Gastrocnemius medialis (tissue), 4 donors: Measurements from ENCODE around the gene TNFRSF6B. TPM values are rescaled to one million over a fixed set of nuclear protein-coding genes. Genes with fewer than 3 reads are reported as not detected.

Source experiments
- ATAC-seq, 2 donors: fragments of 150-250 bp; one replicate each; pipeline ENCODE4 v1.9.1; 2016
- DNase-seq, 2 donors: peaks; one replicate each; pipeline ENCODE4 v3.0.0-alpha.2; 2019
- H3K27ac ChIP-seq, 4 donors: fragments of 200-600 bp; sonication (generic); 1 replicate in 1 of 4; 2 replicates in 3 of 4; pipeline ENCODE4 v1.5.1; 2016 to 2018; ENCODE audit warnings: mild to moderate bottlenecking in 2 of 4, moderate library complexity in 1 of 4
- H3K27me3 ChIP-seq, 3 donors: fragments of 200-600 bp; sonication (generic) in 2 of 3; 1 replicate in 1 of 3; 2 replicates in 2 of 3; pipeline versions ENCODE4 v1.5.1 to v1.6.0; 2016 to 2019; ENCODE audit warnings: mild to moderate bottlenecking in 1 of 3, moderate library complexity in 1 of 3
- H3K36me3 ChIP-seq, 2 donors: fragments of 200-600 bp; sonication (generic) in 1 of 2; one replicate each; pipeline ENCODE4 v1.5.1; 2017 to 2018
- H3K4me1 ChIP-seq, 2 donors: fragments of 200-600 bp; sonication (generic) in 1 of 2; one replicate each; pipeline ENCODE4 v1.5.1; 2016 to 2017; ENCODE audit warnings: mild to moderate bottlenecking in 2 of 2
- H3K4me3 ChIP-seq, 4 donors: fragments of 200-600 bp; sonication (generic) in 3 of 4; 1 replicate in 1 of 4; 2 replicates in 3 of 4; pipeline ENCODE4 v1.5.1; 2016 to 2019; ENCODE audit warnings: mild to moderate bottlenecking in 2 of 4
- H3K9me3 ChIP-seq, 3 donors: fragments of 200-600 bp; sonication (generic) in 2 of 3; 1 replicate in 1 of 3; 2 replicates in 2 of 3; pipeline ENCODE4 v1.5.1; 2016 to 2019
- CTCF ChIP-seq, 5 experiments: fragments of 450-650 bp in 3 of 5; fragments of 200-600 bp in 2 of 5; sonication (generic) in 2 of 5; IDR thresholded peaks in 4 of 5; conservative IDR thresholded peaks in 1 of 5; 1 replicate in 4 of 5; 2 replicates in 1 of 5; pipeline ENCODE4 v1.5.1; 2016 to 2019; ENCODE audit warnings: antibody characterized with exemption in 5 of 5, mild to moderate bottlenecking in 3 of 5, moderate library complexity in 3 of 5
- POLR2A ChIP-seq, 2 donors: fragments of 450-650 bp; IDR thresholded peaks; one replicate each; pipeline ENCODE4 v1.6.1; 2017; ENCODE audit warnings: antibody characterized with exemption in 2 of 2, mild to moderate bottlenecking in 2 of 2, moderate library complexity in 2 of 2
- in situ Hi-C, 4 donors: fragments of 200-750 bp; cut with MboI; loops; one replicate each; pipeline versions ENCODE4 v1.15.0 to v1.8.0; 2017; ENCODE audit warnings: low sequenced_read_pairs in 4 of 4
- intact Hi-C: fragments of 100-400 bp; cut with DNase I; formaldehyde crosslinking; loops from one replicate; pipeline ENCODE4 v1.15.1; 2023; ENCODE audit warnings: low total_unique reads
- total RNA-seq, 4 donors: library from RNA; depleted of rRNA; stranded (reverse); fragments of >200 nt; gene quantifications; one replicate each; pipeline versions ENCODE4 v1.1.0 to v1.2.3, GENCODE V29; 2016

Gene TNFRSF6B
- total RNA-seq, 4 donors from 2014 or later, result 1.2 to 4.8 (median 3.1) TPM

DNA sequence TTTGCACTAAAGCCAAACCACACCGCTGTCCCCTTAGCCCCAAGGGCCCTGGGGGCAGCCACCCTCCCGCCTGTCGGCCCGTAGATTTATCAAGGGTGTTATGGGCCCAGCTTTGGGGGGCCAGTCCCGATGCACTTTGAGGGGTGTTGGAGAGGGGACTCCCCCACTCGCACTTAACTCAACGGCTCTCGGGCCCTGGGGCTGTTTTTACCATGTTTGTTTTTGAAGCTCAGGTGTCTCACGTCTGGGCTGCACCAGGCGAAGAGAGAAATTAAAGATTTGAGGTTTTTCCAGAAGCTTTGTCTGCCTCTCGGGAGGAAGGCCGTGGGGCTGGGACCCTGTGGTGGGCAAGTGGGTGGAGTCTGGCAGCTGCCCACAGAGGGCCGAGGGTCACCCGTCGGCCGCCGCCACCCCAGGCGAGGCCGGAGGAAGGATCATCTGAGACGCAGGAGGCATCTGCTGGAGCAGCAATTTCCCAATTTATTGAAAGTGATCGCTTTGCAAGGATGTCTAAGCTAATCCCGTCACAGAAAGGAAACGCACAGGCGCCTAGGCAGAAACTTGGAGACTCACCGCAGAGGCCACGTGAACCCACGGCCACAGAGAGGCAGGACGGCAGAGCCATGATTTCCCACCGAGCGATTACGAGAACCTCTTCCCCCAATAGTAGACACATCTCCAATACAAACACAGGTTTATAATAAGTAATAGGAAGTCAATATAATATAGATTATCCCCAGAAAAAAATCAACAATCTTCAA lies 46.9 kb downstream of the TNFRSF6B start:
- in situ Hi-C loops, result no loop called here
- peak overlapping the region in 2 of 4 donors; percentile 18 to 94 for H3K27ac ChIP-seq
- DNase-seq, result no peak

DNA sequence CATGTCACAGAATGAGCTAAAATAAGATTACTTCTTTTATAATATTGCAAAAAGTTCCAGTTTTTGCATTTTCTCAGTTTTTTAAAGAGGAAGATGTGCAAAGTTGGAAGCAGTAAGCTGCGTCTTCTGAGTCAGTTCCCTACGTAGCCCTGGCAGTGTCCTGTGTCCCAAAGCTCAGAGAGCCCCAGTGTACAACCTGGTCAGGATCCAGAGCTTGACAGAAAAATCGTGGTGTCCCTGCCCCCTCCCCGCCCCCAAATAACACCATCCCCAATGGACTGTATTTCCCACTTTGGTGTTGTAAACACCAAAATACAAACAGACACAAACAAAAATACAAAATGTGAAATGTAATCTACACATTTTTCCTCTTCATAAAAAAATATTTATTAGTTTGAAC lies 47.7 kb downstream of the TNFRSF6B start:
- intact Hi-C loops, result no loop called here
- H3K9me3 ChIP-seq, result no peaks in the 10 kb centered on the region
- no peak overlapping the region for H3K4me3 ChIP-seq
- H3K36me3 ChIP-seq, result peaks cover 0 to 9% of the 10 kb centered on the region in 2 donors
- no peak for DNase-seq
- in situ Hi-C loops, result no loop called here
- no peak overlapping the region for H3K27ac ChIP-seq
- no peak for ATAC-seq
- TF ChIP-seq CTCF (IDR thresholded peaks at IDR 0.05 in 4 of 5, conservative IDR thresholded peaks at IDR 0.05 in 1 of 5) (no peak), POLR2A (IDR thresholded peaks at IDR 0.05) (no peak)
- H3K27me3 ChIP-seq, result no peaks in the 10 kb centered on the region
- peaks cover 10 to 17% of the 10 kb centered on the region in 2 donors for H3K4me1 ChIP-seq

More for the DNA sequence above, 46.9 kb downstream of the TNFRSF6B start:
- intact Hi-C loops, result no loop called here
- Histone ChIP-seq H3K9me3 (no peaks in the 10 kb centered on the region), H3K4me3 (no peak overlapping the region), H3K27me3 (no peaks in the 10 kb centered on the region), H3K36me3 (peaks cover 0 to 9% of the 10 kb centered on the region in 2 donors), H3K4me1 (peaks cover 14 to 25% of the 10 kb centered on the region in 2 donors)
- TF ChIP-seq CTCF (IDR thresholded peaks at IDR 0.05 in 4 of 5, conservative IDR thresholded peaks at IDR 0.05 in 1 of 5) (no peak), POLR2A (IDR thresholded peaks at IDR 0.05) (no peak)
- ATAC-seq, result no peak

- peaks cover 0 to 9% of the 10 kb centered on the region in 2 donors for H3K36me3 ChIP-seq
- H3K27me3 ChIP-seq, result no peaks in the 10 kb centered on the region
- no peak overlapping the region for H3K27ac ChIP-seq
- in situ Hi-C loops (no loop called here), intact Hi-C loops (no loop called here)
- no peak for DNase-seq
- TF ChIP-seq POLR2A (IDR thresholded peaks at IDR 0.05), result no peak
- TF ChIP-seq CTCF (IDR thresholded peaks at IDR 0.05 in 4 of 5, conservative IDR thresholded peaks at IDR 0.05 in 1 of 5), result no peak
- H3K9me3 ChIP-seq, result no peaks in the 10 kb centered on the region
- no peak for ATAC-seq
- H3K4me1 ChIP-seq, result peaks cover 10 to 17% of the 10 kb centered on the region in 2 donors
- no peak overlapping the region for H3K4me3 ChIP-seq
Measured at GRCh38 chr20:63744574-63745423, 48.3 kb downstream of the TNFRSF6B start.

- Histone ChIP-seq H3K27ac (no peak overlapping the region), H3K4me1 (peaks cover 10 to 15% of the 10 kb centered on the region in 2 donors), H3K9me3 (no peaks in the 10 kb centered on the region), H3K36me3 (peaks cover 0 to 9% of the 10 kb centered on the region in 2 donors), H3K27me3 (no peaks in the 10 kb centered on the region), H3K4me3 (no peak overlapping the region)
- DNase-seq, result no peak
- TF ChIP-seq CTCF (IDR thresholded peaks at IDR 0.05 in 4 of 5, conservative IDR thresholded peaks at IDR 0.05 in 1 of 5) (no peak), POLR2A (IDR thresholded peaks at IDR 0.05) (no peak)
- no peak for ATAC-seq
- in situ Hi-C loops (no loop called here), intact Hi-C loops (no loop called here)
Measured at GRCh38 chr20:63745424-63745805, 49.0 kb downstream of the TNFRSF6B start.
